Naive thymus-derived CD4-positive, alpha-beta T cell (primary cell): ENCODE data around the gene SLC46A2. TPM values are rescaled to one million over a fixed set of nuclear protein-coding genes. Genes with fewer than 3 reads are reported as not detected.
A peak's percentile ranks its signal among the peaks of the same experiment; 100 is the strongest.

Source experiments
- ATAC-seq: fragments of 150-1000 bp; cut with Tn5 transposase; 2 replicates; pipeline ENCODE4 v1.10.0; 2021; ENCODE audit warnings: mild to moderate bottlenecking, moderate library complexity
- CTCF ChIA-PET: fragments of 350-600 bp; sonication (Branson Sonifier 250); formaldehyde crosslinking; loops from one replicate; lab custom pipeline; 2021; ENCODE audit warnings: antibody characterized with exemption; lab: Charles Lee
- POLR2A ChIA-PET: fragments of 350-600 bp; sonication (Branson Sonifier 250); formaldehyde crosslinking; loops from one replicate; lab custom pipeline; 2021; ENCODE audit warnings: antibody characterized with exemption, inconsistent platforms; lab: Charles Lee
- DNase-seq, 9 donors: peaks; one replicate each; pipeline versions ENCODE4 v3.0.0 to v3.0.0-alpha.2; 2020 to 2022; ENCODE audit warnings: mixed read lengths in 1 of 9
- H3K27ac ChIP-seq: one replicate; pipeline ENCODE4 v1.7.0; 2013; ENCODE audit warnings: mild to moderate bottlenecking, low read depth, low read length, moderate library complexity
- H3K27me3 ChIP-seq, 2 donors: one replicate each; pipeline ENCODE4 v1.7.0; 2013; ENCODE audit warnings: low read length in 2 of 2, mild to moderate bottlenecking in 2 of 2, moderate library complexity in 2 of 2; ENCODE audit not compliant: control insufficient read depth in 2 of 2, insufficient read depth in 2 of 2
- H3K36me3 ChIP-seq, 3 experiments: 1 replicate in 2 of 3; 2 replicates in 1 of 3; pipeline ENCODE4 v1.7.0; 2013; ENCODE audit warnings: low read length in 3 of 3, mild to moderate bottlenecking in 3 of 3, moderate library complexity in 1 of 3; ENCODE audit not compliant: insufficient read depth in 3 of 3, control insufficient read depth in 2 of 3
- H3K4me1 ChIP-seq, 2 donors: one replicate each; pipeline ENCODE4 v1.7.0; 2013; ENCODE audit warnings: low read length in 2 of 2, mild to moderate bottlenecking in 2 of 2, moderate library complexity in 1 of 2; ENCODE audit not compliant: control insufficient read depth in 2 of 2, insufficient read depth in 2 of 2
- H3K4me3 ChIP-seq: 2 replicates; pipeline ENCODE4 v1.7.0; 2013; ENCODE audit warnings: mild to moderate bottlenecking, low read length
- H3K9me3 ChIP-seq, 3 experiments: 1 replicate in 2 of 3; 2 replicates in 1 of 3; pipeline ENCODE4 v1.7.0; 2013; ENCODE audit warnings: low read length in 3 of 3; ENCODE audit not compliant: control insufficient read depth in 2 of 3
- H3K27ac Mint-ChIP-seq, 9 donors: one replicate each; pipeline ENCODE4 v1.8.0; 2020 to 2022; ENCODE audit warnings: mixed read lengths in 9 of 9, mild to moderate bottlenecking in 8 of 9, moderate library complexity in 5 of 9, inconsistent platforms in 2 of 9
- H3K27me3 Mint-ChIP-seq, 5 donors: one replicate each; pipeline ENCODE4 v1.8.0; 2021 to 2022; ENCODE audit warnings: mixed read lengths in 5 of 5, mild to moderate bottlenecking in 1 of 5
- H3K36me3 Mint-ChIP-seq, 5 donors: one replicate each; pipeline ENCODE4 v1.8.0; 2020 to 2022; ENCODE audit warnings: mixed read lengths in 5 of 5, mild to moderate bottlenecking in 3 of 5, inconsistent platforms in 1 of 5
- H3K4me1 Mint-ChIP-seq, 7 donors: one replicate each; pipeline ENCODE4 v1.8.0; 2020 to 2022; ENCODE audit warnings: mixed read lengths in 7 of 7, mild to moderate bottlenecking in 3 of 7, inconsistent platforms in 1 of 7
- H3K4me3 Mint-ChIP-seq, 10 donors: one replicate each; pipeline ENCODE4 v1.8.0; 2020 to 2022; ENCODE audit warnings: mild to moderate bottlenecking in 10 of 10, mixed read lengths in 10 of 10, moderate library complexity in 6 of 10, inconsistent platforms in 2 of 10
- H3K9me3 Mint-ChIP-seq, 11 donors: one replicate each; pipeline ENCODE4 v1.8.0; 2020 to 2022; ENCODE audit warnings: mixed read lengths in 11 of 11, mild to moderate bottlenecking in 4 of 11, inconsistent platforms in 1 of 11, moderate library complexity in 1 of 11
- intact Hi-C, 2 donors: fragments of 100-400 bp; cut with micrococcal nuclease; formaldehyde crosslinking; loops; one replicate each; pipeline ENCODE4 v1.15.1; 2023
- polyA plus RNA-seq, 2 donors: library from polyadenylated mRNA; unstranded; fragments of 300-500 nt; fragmentation: Illumina TruSeq; gene quantifications; one replicate each; pipeline ENCODE4 v1.2.3, GENCODE V29; 2021
- total RNA-seq, 6 experiments: library from RNA in 5 of 6; stranded (reverse) in 5 of 6; gene quantifications; 1 replicate in 5 of 6; 2 replicates in 1 of 6; pipeline ENCODE4 v1.2.3 and lab custom pipeline; 2021 to 2026

Gene SLC46A2
- total and polyA plus RNA-seq, 7 experiments from 2014 or later = 0.12 to 4.1 (median 0.27) TPM; not detected in 4

DNA sequence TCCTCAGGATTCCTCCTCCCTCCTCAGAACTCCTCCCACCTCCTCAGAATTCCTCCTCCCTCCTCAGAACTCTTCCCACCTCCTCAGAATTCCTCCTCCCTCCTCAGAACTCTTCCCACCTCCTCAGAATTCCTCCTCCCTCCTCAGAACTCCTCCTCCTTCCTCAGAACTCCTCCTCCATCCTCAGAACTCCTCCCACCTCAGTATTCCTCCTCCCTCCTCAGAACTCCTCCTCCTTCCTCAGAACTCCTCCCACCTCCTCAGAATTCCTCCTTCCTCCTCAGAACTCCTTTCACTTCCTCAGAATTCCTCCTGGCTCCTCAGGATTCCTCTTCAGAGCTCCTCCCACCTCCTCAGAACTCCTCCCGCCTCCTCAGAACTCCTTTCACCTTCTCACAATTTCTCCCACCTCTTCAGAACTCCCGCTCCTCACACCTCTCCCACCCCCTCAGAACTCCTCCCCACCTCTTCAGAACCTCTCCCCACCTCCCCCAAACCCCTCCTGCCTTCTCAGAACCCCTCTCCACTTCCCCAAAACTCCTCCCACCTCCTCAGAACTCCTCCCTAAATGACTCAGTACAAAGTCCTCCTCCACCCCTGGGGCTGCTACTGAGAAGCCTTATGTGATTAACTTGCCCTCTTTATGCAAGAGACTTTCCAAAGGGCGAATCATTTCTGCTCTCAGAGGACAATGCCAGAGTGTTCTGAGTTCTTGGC is 23.2 kb downstream of the SLC46A2 start:
- Histone ChIP-seq H3K27me3 (no peaks in the 10 kb centered on the region), H3K36me3 (peaks cover 0 to 29% (median 0%) of the 10 kb centered on the region in 3 experiments), H3K9me3 (no peaks in the 10 kb centered on the region), H3K4me1 (no peaks in the 10 kb centered on the region), H3K4me3 (no peak overlapping the region), H3K27ac (no peak overlapping the region)
- no peak overlapping the region for H3K4me3 Mint-ChIP-seq
- no peaks in the 10 kb centered on the region for H3K9me3 Mint-ChIP-seq
- H3K27me3 Mint-ChIP-seq = no peaks in the 10 kb centered on the region
- intact Hi-C loops = no loop called here
- DNase-seq (no peak), ATAC-seq (peak; percentile 57)
- H3K27ac Mint-ChIP-seq = no peak overlapping the region
- H3K4me1 Mint-ChIP-seq = peaks cover 0 to 23% (median 4%) of the 10 kb centered on the region in 7 donors
- H3K36me3 Mint-ChIP-seq = peaks cover 11 to 66% (median 37%) of the 10 kb centered on the region in 5 donors
- CTCF ChIA-PET = no interaction called here
- POLR2A ChIA-PET = no interaction called here

DNA sequence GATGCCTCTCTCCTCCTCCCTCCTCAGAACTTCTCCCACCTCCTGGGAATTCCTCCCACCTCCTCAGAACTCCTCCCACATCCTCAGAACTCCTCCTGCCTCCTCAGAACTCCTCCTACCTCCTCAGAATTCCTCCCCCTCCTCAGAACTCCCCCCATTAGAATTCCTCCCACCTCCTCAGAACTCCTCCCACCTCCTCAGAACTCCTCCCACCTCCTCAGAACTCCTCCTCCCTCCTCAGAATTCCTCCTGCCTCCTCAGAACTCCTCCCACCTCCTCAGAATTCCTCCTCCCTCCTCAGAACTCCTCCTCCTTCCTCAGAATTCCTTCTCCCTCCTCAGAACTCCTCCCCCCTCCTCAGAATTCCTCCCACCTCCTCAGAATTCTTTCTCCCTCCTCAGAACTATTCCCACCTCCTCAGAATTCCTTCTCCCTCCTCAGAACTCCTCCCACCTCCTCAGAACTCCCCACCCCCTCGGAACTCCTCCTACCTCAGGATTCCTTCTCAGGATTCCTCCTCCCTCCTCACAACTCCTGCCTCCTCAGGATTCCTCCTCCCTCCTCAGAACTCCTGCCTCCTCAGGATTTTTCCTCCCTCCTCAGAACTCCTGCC is 23.9 kb downstream of the SLC46A2 start:
- peaks cover 0 to 24% (median 4%) of the 10 kb centered on the region in 7 donors for H3K4me1 Mint-ChIP-seq
- H3K36me3 ChIP-seq = peaks cover 0 to 29% (median 0%) of the 10 kb centered on the region in 3 experiments
- H3K4me3 ChIP-seq = no peak overlapping the region
- H3K9me3 Mint-ChIP-seq = no peaks in the 10 kb centered on the region
- no peak overlapping the region for H3K4me3 Mint-ChIP-seq
- ChIA-PET CTCF (no interaction called here), POLR2A (no interaction called here)
- no peaks in the 10 kb centered on the region for H3K27me3 Mint-ChIP-seq
- no peaks in the 10 kb centered on the region for H3K4me1 ChIP-seq
- ATAC-seq (no peak), DNase-seq (no peak)
- intact Hi-C loops = no loop called here
- H3K27ac Mint-ChIP-seq = no peak overlapping the region
- H3K36me3 Mint-ChIP-seq = peaks cover 11 to 66% (median 39%) of the 10 kb centered on the region in 5 donors
- H3K27ac ChIP-seq = no peak overlapping the region
- no peaks in the 10 kb centered on the region for H3K9me3 ChIP-seq
- no peaks in the 10 kb centered on the region for H3K27me3 ChIP-seq

DNA sequence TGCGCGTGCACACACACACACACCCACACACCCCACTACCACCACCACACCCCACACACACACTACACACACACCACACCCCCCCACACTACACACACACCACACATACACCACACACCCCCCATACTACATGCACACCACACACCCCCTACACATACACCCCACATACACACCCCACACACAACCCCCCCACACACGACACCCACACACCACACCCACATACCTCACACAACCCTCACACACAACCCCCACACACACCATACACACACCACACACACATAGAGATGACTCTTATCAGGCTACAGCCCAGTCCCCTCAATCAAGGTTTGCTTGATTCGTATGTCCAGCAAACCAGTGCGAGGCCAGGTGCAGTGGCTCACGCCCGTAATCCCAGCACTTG is 25.7 kb downstream of the SLC46A2 start:
- Mint-ChIP-seq H3K9me3 (no peaks in the 10 kb centered on the region), H3K4me3 (no peak overlapping the region), H3K27ac (no peak overlapping the region), H3K36me3 (peaks cover 11 to 60% (median 37%) of the 10 kb centered on the region in 5 donors), H3K27me3 (no peaks in the 10 kb centered on the region), H3K4me1 (peaks cover 0 to 26% (median 5%) of the 10 kb centered on the region in 7 donors)
- ChIA-PET POLR2A (no interaction called here), CTCF (no interaction called here)
- H3K27me3 ChIP-seq = no peaks in the 10 kb centered on the region
- H3K27ac ChIP-seq = no peak overlapping the region
- H3K36me3 ChIP-seq = peaks cover 0 to 24% (median 0%) of the 10 kb centered on the region in 3 experiments
- no peaks in the 10 kb centered on the region for H3K4me1 ChIP-seq
- DNase-seq (no peak), ATAC-seq (no peak)
- H3K4me3 ChIP-seq = no peak overlapping the region
- intact Hi-C loops = no loop called here
- no peaks in the 10 kb centered on the region for H3K9me3 ChIP-seq

DNA sequence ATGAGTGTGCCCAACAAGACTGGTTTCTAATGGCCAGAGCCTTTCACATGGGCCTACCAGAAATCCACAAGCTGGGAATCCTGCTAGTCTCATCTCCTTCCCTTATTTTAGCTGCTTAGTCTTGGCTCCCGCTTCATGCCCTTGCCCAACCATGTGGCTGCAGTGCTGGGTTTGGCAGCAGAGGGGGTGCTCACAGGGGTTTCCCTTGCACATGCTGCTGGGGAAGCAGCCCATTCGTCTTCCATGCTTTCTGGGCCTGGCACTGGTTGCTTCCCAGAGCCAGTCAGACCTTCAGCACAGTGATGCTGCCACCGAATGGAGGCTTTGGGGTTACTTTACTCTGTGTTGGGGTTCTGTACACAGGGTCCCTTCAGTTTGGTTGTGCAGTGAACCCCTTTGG is 26.3 kb downstream of the SLC46A2 start:
- no peak for ATAC-seq

DNA sequence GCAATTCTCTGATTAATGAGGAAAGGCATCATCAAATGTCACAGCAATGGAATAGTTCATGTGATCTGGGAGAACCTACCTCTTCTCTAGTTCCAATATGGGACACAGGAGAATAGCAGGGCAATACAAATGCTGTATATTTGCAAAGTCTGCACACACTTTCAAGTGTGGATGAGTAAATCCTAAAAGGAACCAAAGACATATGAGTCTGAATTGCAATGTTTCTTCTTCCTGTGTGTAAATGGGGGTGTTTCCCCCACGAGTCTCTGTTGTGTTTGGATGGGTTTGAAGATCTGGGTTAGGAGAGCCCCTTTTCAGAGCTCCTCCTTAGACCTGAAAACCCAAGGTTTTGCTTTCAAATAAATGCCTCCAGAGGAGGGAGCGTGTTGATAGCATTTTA is 26.9 kb downstream of the SLC46A2 start:
- Histone ChIP-seq H3K9me3 (no peaks in the 10 kb centered on the region), H3K4me3 (no peak overlapping the region), H3K27me3 (no peaks in the 10 kb centered on the region), H3K36me3 (peaks cover 0 to 16% (median 0%) of the 10 kb centered on the region in 3 experiments), H3K4me1 (no peaks in the 10 kb centered on the region), H3K27ac (no peak overlapping the region)
- CTCF ChIA-PET = no interaction called here
- POLR2A ChIA-PET = no interaction called here
- intact Hi-C loops = no loop called here
- Mint-ChIP-seq H3K4me1 (peaks cover 0 to 26% (median 5%) of the 10 kb centered on the region in 7 donors), H3K4me3 (no peak overlapping the region), H3K27me3 (no peaks in the 10 kb centered on the region), H3K9me3 (no peaks in the 10 kb centered on the region), H3K36me3 (peaks cover 8 to 50% (median 28%) of the 10 kb centered on the region in 5 donors), H3K27ac (no peak overlapping the region)
- ATAC-seq (no peak), DNase-seq (no peak)

More for the DNA sequence above, 26.3 kb downstream of the SLC46A2 start:
- CTCF ChIA-PET = no interaction called here
- POLR2A ChIA-PET = no interaction called here
- no peaks in the 10 kb centered on the region for H3K9me3 ChIP-seq
- no peaks in the 10 kb centered on the region for H3K9me3 Mint-ChIP-seq
- peaks cover 11 to 54% (median 31%) of the 10 kb centered on the region in 5 donors for H3K36me3 Mint-ChIP-seq
- H3K27me3 Mint-ChIP-seq = no peaks in the 10 kb centered on the region
- peaks cover 0 to 18% (median 0%) of the 10 kb centered on the region in 3 experiments for H3K36me3 ChIP-seq
- no peak overlapping the region for H3K4me3 Mint-ChIP-seq
- intact Hi-C loops = no loop called here
- H3K27me3 ChIP-seq = no peaks in the 10 kb centered on the region
- H3K4me1 ChIP-seq = no peaks in the 10 kb centered on the region
- no peak overlapping the region for H3K4me3 ChIP-seq
- H3K27ac Mint-ChIP-seq = no peak overlapping the region
- peaks cover 0 to 25% (median 5%) of the 10 kb centered on the region in 7 donors for H3K4me1 Mint-ChIP-seq
- DNase-seq = no peak
- H3K27ac ChIP-seq = no peak overlapping the region

DNA sequence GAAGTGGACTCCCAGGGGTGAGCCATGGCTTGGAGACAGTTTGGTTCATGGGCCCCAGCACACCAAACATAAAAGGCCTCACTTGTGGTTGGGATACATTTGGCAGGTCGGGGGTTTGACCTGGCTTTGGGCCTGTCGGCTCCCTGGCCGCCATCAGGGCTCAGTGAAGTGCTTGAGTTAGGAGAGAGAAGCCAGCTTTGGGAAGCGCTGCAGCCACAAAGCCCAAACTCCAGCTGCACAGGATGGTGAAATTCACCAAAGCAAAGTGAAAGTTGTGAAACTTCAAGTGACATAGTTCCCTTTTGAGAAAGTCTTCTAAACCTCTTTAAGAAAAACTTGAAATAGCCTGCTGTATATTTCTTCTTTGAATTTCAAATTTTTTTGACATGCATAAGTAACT is 27.5 kb downstream of the SLC46A2 start:
- intact Hi-C loops = no loop called here

More for the DNA sequence above, 27.5 kb downstream of the SLC46A2 start:
- H3K27ac ChIP-seq = no peak overlapping the region
- DNase-seq (no peak), ATAC-seq (no peak)
- peaks cover 8 to 48% (median 28%) of the 10 kb centered on the region in 5 donors for H3K36me3 Mint-ChIP-seq
- H3K9me3 ChIP-seq = no peaks in the 10 kb centered on the region
- H3K27ac Mint-ChIP-seq = no peak overlapping the region
- no peaks in the 10 kb centered on the region for H3K9me3 Mint-ChIP-seq
- H3K27me3 ChIP-seq = no peaks in the 10 kb centered on the region
- H3K4me1 Mint-ChIP-seq = peaks cover 0 to 28% (median 5%) of the 10 kb centered on the region in 7 donors
- no peaks in the 10 kb centered on the region for H3K27me3 Mint-ChIP-seq
- ChIA-PET CTCF (no interaction called here), POLR2A (no interaction called here)
- no peaks in the 10 kb centered on the region for H3K4me1 ChIP-seq
- no peak overlapping the region for H3K4me3 Mint-ChIP-seq
- H3K4me3 ChIP-seq = no peak overlapping the region
- peaks cover 0 to 16% (median 0%) of the 10 kb centered on the region in 3 experiments for H3K36me3 ChIP-seq
